ENCODE measurements around the gene MRTFA. TPM values are rescaled to one million over a fixed set of nuclear protein-coding genes. Genes with fewer than 3 reads are reported as not detected.

MRTFA gene
- total RNA-seq, 1 donor from 2014 or later: 99.3 TPM

GRCh38 chr22:40479887-40480538, 156.5 kb downstream of the MRTFA start:
- Histone ChIP-seq H3K27me3 (no peaks in the 10 kb centered on the region), H3K4me1 (peaks cover 0 to 3% of the 10 kb centered on the region in 2 donors), H3K4me3 (no peak overlapping the region), H3K9me3 (no peaks in the 10 kb centered on the region), H3K27ac (no peak overlapping the region), H3K36me3 (no peaks in the 10 kb centered on the region)
- intact Hi-C loops (cut with DNase I): no loop called here
- TF ChIP-seq, protein P1, sequence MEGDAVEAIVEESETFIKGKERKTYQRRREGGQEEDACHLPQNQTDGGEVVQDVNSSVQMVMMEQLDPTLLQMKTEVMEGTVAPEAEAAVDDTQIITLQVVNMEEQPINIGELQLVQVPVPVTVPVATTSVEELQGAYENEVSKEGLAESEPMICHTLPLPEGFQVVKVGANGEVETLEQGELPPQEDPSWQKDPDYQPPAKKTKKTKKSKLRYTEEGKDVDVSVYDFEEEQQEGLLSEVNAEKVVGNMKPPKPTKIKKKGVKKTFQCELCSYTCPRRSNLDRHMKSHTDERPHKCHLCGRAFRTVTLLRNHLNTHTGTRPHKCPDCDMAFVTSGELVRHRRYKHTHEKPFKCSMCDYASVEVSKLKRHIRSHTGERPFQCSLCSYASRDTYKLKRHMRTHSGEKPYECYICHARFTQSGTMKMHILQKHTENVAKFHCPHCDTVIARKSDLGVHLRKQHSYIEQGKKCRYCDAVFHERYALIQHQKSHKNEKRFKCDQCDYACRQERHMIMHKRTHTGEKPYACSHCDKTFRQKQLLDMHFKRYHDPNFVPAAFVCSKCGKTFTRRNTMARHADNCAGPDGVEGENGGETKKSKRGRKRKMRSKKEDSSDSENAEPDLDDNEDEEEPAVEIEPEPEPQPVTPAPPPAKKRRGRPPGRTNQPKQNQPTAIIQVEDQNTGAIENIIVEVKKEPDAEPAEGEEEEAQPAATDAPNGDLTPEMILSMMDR (IDR thresholded peaks at IDR 0.05): no peak
- no peak for DNase-seq (ENCODE audit: low spot score in 2 of 2)

GRCh38 chr22:40479126-40479800, 157.3 kb downstream of the MRTFA start:
- Histone ChIP-seq H3K27ac (no peak overlapping the region), H3K4me3 (no peak overlapping the region), H3K36me3 (no peaks in the 10 kb centered on the region), H3K27me3 (no peaks in the 10 kb centered on the region), H3K4me1 (peaks cover 0 to 3% of the 10 kb centered on the region in 2 donors), H3K9me3 (no peaks in the 10 kb centered on the region)
- TF ChIP-seq, protein P1 (IDR thresholded peaks at IDR 0.05): no peak
- intact Hi-C loops (cut with DNase I): no loop called here
- no peak for DNase-seq (ENCODE audit: low spot score in 2 of 2)

GRCh38 chr22:40478338-40479125, 158.0 kb downstream of the MRTFA start:
- Histone ChIP-seq H3K27ac (no peak overlapping the region), H3K36me3 (no peaks in the 10 kb centered on the region), H3K9me3 (no peaks in the 10 kb centered on the region), H3K4me1 (peaks cover 0 to 3% of the 10 kb centered on the region in 2 donors), H3K4me3 (no peak overlapping the region), H3K27me3 (no peaks in the 10 kb centered on the region)
- TF ChIP-seq, protein P1 (IDR thresholded peaks at IDR 0.05): no peak
- no peak for DNase-seq (ENCODE audit: low spot score in 2 of 2)
- intact Hi-C loops (cut with DNase I): no loop called here

DNA sequence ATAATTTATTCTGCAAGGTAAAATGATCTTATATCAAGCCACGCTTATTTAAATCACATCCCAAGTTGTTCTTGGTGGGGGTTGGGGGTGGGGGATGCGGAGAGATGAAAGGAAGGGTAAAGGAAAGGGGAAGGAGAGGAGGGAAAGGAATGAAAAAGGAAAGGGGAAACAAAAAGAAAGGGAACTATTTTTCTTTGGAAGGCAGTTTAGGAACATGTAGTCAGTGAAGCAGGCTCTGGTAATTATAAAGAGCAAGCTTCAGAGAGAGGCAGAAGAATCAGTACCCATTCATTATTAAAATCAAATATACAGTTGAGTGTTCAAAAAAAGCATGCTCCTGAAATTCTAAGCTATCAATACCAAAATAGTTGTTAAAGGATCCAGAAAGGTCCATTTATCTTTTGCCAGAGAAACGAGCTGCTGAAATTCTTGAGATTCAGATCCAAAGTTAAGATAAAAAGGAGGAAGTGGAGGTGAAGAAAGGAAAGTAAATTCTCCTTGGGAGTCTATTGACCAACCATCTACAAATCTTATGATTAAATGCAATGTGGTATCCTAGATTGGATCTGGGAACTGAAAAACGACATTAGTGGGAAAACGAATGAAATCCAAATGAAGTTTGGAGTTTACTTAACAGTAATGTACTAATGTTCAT, 158.7 kb downstream of the MRTFA start:
- TF ChIP-seq, protein P1 (IDR thresholded peaks at IDR 0.05): no peak
- H3K4me3 ChIP-seq: no peak overlapping the region
- no peak overlapping the region for H3K27ac ChIP-seq
- intact Hi-C loops (cut with DNase I): no loop called here
- H3K36me3 ChIP-seq: no peaks in the 10 kb centered on the region
- no peak for DNase-seq (ENCODE audit: low spot score in 2 of 2)
- no peaks in the 10 kb centered on the region for H3K27me3 ChIP-seq
- no peaks in the 10 kb centered on the region for H3K9me3 ChIP-seq
- peaks cover 0 to 3% of the 10 kb centered on the region in 2 donors for H3K4me1 ChIP-seq

DNA sequence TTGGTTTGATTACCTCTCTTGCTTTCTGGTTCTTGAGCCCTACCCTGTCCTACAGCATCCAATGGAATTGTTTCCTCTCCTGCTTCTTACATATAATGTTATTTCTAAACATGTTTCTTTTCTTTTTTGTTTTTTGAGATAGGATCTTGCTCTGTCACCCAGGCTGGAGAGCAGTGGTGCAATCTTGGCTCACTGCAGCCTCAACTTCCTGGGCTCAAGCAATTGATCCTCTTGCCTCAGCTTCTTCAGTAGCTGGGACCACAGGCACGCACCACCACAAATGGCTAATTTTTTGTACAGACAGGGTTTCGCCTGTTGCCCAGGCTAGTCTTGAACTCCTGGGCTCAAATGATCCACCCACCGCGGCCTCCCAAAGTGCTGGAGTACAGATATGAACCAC, 160.2 kb downstream of the MRTFA start:
- Histone ChIP-seq H3K4me1 (peaks cover 0 to 3% of the 10 kb centered on the region in 2 donors), H3K9me3 (no peaks in the 10 kb centered on the region), H3K27me3 (no peaks in the 10 kb centered on the region), H3K27ac (no peak overlapping the region), H3K36me3 (no peaks in the 10 kb centered on the region), H3K4me3 (no peak overlapping the region)
- TF ChIP-seq, protein P1 (IDR thresholded peaks at IDR 0.05): no peak
- DNase-seq (ENCODE audit: low spot score in 2 of 2): no peak
- intact Hi-C loops (cut with DNase I): no loop called here

Measured in ascending aorta (tissue), 2 donors.